HG03565 (cell line): ENCODE results near the gene MAMLD1.

Experiments
- ATAC-seq: cut with Tn5 transposase; IDR thresholded peaks from one replicate; pipeline ENCODE4 v1.9.1; 2021; ENCODE audit warnings: mild to moderate bottlenecking, moderate library complexity; ENCODE audit not compliant: unreplicated experiment

The MAMLD1 gene

DNA sequence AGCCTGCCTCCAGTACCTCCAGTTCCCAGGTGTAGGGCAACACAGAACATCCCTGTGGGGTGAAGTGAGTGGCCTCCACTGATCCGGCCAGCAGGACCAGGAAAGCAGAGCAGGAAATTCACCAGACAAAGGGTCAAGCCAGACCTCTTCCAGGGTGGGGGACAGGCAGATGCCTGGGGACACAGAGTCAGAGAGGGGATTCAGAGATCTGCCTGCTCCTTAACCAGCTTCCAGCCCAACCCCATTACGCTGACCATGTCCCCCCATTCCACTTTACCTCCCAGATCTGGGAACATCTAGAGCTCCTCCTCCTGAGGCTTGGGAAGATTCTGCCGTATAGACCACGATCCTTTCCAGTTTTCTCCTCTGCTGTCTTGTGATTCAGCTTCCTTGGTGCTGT is 132.4 kb downstream of the MAMLD1 start:
- no peak for ATAC-seq

DNA sequence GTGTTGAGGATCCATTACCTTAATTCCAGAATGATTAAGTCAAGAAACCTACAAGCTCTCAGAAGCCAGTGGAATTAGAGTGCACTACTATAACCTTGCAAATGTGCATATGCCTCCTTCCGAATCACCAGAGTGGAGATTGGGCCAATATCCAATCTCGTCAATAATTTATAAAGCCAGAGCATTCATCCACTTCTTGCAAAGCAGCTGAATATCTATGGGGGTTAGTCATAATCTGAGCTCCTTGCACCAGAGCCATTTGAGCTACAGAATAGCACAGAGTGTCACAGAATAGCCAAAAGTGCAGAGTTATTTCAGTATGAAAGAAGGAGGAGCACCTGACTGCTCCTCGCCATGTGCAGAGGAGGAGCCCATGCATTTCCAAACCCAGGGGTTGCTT is 136.1 kb downstream of the MAMLD1 start:
- ATAC-seq, result no peak

DNA sequence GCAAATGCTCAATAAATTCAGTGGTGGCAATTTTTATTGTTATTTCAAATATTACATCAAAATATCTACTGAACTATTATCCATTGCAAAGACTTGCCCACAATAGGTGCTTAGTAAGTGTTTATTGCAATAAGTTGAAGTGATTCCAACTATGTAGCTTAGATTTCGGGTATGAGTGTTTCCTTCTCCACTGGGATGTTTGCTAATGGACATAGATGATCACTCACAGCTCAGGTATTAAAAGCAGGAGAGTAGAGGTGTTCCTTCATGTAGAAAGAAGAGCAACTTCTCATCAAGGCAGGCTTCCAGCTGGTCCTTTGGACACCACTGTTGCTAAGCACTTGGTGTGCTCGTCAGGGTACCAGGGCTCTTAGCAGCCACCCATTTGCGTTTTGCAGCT is 139.0 kb downstream of the MAMLD1 start:
- no peak for ATAC-seq

DNA sequence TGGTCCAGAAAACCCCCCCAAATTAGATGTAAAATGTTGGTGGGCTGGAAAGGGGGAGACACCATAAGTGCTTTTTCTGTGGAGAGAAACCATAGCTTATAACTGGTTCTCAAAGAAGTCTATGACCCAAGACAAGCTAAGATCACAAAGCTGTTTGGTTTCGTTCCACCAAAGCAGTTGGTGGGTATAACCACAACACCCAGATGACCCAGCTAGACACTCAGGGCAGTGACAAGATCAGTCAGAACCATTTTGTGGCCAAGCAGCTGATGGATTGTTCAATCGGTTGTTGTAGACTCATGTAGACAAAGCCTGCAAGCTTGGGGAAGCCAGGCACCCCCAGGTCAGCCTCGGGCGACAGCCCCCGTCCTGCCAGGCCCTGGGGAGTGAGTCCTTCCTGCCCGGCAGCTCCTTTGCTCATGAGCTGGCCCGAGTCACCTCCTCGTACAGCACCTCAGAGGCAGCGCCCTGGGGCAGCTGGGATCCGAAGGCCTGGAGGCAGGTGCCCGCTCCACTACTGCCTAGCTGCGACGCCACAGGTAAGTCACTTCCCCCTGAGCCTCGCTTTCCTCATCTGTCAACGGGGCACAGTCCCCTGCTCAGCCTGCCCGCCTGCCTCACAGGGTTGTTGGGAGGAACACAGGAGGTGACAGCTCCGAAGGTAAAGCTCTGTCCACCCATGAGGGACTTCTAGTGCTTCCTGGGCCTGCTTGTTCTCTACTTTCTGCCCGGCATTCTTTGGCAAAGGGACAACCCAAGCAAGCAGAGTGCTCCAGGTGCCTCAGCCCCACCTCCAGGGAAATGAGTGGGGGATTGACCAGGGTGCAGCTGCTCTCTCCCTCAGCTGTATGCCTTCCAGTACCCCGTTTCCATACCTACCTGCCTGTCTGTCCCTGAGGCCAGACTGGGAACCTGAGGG is 140.1 kb downstream of the MAMLD1 start:
- no peak for ATAC-seq

DNA sequence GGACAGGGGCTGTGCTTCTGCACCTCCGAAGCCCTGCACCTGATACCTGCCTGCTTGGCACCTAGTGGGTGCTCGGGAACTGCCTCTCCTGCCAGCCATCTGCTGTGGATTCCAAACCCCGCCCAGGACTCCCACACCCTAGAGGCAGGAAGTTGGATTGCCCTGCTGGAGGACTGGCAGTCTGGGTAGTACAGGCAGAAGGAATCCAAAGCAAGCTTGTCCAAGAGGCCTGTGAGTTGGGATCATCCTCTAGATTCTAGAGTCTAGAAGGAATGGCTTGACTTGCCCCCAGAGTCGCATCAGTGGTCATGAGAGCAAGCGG is 140.7 kb downstream of the MAMLD1 start:
- no peak for ATAC-seq

DNA sequence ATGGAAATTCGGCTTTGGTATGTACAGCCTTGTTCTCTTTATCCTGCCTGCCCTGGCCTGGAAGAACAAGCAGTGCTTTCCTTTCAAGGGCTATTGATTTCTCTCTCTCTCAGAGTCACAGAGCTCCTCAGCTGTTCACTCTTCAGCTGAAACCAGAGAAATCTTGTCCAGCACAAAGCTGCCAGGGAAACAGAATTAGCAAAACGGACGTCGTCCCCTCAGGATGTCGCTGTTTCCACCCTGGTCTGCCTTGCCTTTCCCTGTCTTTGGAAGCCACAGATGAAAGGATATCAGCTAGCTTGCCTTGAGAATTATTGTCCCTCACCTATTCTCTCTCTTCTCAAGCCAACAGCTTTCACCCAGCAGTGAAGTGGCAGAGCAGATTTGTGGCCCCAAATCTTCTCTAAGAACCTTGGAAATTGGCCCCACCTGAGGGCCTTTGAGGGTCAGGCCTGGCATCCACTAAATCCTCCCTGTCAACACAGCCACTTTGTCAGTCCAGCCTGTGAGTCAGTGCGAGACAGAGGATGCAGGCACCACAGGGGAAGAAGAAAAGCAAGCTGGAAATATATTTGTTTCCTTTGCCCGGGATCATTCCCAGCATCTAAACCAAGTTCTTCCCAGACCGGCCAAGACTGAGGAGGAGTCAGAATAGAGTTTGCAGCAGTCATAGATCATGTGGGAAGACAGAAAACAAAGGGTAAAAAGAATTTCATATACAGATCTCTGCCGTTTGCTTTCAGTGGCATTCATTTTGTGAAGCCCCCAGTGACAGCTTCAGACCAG is 141.5 kb downstream of the MAMLD1 start:
- no peak for ATAC-seq

DNA sequence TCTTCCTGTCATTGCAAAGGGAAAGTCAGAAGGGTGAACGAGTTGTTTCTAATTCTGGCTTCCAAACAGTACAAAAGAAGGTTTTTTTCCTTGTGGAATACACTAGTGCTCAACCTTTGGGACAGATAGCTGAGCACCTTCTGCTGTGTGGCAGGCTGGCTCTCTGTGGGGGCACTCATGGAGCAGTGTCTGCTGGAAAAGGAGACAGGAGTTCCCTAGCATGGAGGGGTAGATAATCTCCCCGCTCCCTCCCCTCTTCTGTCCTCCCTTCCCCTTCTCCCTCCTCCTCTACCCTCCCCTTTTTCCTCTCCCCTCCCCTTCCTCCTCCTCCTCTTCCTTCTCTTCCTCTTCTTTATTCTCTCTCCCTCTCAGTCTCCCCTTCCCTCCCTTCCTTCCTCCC is 142.9 kb downstream of the MAMLD1 start:
- ATAC-seq, result no peak

DNA sequence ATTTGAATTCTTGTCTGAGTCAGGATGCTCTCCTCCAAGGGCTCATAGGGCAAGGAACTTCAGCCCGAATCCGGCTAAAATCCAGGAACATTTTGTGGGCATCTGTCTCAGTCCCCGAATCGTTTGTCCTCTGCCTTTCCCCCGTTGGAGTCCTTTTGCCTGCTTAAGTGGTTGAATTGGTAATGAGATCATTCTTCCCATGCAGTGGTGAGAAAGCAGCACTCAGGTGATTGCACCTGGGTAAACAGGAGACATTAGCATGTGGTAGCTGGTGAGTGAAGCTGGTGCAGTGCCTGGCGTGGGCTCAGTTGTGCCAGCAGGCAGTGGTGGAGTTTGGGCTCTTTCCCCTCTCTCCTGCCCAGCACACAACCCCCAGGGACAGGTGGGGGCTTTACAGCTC is 143.4 kb downstream of the MAMLD1 start:
- ATAC-seq, result no peak

DNA sequence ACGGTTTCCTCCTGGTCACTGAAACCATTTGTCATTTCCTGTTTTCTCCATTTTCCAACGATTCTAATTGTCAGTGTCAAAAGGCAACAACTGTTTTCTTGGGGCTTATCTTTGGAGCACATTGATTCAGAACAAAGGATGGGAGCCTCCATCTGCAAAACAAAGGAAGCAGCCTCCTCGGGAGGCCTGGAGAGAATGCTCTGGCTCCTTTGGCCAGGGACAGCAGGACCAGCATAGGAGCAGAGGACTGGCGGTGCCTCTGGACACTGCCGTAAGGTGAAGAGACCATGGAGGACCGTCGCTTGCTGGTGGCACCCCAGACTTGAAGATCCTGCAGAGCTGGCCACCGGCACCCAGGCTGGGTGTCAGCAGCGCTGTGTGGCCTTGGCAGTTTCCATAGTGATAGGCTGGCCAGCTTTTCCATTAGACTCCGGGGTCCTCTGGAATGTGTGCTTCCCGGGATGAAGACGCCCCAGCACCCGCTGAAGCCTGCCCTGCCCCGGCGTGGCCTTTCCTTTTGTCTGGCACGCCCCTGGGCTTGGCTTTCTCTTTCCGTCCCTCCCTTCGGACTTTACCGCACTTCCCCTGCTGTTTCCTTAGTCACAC is 144.2 kb downstream of the MAMLD1 start:
- ATAC-seq, result no peak

DNA sequence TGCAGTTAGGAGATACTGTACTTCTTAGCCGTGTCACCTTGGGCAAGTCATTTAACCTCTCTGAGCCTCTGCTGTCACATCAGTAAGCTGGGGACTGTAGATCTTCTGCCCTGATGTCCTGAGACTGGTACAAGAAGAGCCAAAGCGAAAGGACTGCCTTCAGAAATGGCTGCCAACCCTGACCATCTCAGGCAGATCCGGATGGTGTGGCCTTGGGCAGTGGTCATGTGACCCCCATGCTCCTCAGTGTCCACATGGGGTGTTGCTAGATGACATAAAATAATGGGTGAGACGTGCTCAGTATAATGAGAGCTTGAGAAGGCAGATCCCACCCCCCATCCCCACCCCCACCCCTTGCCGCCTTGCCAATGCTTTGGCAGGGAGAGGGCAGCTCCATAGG is 144.9 kb downstream of the MAMLD1 start:
- no peak for ATAC-seq

DNA sequence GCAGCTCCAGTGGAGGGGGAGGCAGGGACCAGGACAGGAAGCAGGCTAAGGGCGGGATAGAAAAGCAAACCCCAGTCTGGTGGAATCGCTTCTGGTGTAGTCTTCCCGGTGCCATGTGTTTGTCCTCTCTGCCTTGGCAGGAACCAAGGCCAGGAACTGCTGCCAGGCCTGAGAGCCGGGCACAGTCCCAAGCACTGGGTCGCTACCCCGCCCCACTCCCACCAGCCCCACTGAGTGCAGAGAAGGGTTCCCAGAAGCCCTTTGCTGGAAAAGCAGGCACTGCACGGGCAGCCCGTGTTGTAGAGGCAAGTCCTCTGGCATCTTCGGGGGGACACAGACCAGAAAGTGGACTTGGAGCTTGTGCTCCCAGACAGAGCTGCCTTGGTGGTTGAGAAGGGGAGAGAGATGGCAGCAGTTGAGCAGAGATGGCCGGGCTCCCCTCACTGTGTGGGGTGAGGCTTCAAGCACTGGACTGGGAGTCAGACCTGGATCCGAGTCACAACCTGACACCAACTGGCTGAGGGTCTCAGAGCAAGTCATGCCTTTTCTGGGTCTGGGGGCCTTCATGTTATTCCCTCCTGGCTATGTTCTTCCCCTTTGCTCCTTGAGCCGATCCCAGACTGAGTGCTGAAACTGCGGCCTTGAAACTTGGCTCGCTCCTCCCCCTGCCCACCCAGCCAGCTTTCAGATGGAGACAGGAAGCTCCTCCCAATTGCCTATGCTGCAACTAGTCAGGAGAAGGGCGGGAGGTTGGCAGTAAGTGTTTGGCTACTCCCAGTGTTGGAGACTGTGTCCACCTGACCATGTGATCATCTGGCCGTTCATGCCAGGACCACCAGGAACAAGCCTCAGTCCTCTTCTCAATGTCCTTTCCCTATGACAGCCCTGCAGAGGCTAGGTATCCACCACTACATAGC is 145.6 kb downstream of the MAMLD1 start:
- ATAC-seq, result no peak

DNA sequence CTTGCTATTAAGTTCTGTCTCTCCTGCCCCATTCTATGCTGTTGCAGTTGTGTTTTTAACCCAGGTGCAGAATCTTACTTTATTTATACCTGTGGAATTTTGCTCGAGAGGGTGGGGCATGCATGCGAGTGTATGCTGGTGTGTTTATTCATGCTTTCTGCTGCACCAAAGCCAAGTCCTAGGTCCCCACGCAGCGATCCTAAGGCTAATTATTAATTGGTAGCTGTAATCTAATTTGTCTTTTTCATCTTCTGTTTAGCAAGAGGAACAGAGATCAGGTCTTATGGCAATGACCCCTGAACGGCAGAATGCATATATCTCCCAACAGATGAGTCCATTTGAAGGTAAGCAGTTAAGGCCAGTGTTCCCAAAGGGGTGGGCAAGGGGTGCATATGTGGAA is 146.6 kb downstream of the MAMLD1 start:
- ATAC-seq, result no peak

DNA sequence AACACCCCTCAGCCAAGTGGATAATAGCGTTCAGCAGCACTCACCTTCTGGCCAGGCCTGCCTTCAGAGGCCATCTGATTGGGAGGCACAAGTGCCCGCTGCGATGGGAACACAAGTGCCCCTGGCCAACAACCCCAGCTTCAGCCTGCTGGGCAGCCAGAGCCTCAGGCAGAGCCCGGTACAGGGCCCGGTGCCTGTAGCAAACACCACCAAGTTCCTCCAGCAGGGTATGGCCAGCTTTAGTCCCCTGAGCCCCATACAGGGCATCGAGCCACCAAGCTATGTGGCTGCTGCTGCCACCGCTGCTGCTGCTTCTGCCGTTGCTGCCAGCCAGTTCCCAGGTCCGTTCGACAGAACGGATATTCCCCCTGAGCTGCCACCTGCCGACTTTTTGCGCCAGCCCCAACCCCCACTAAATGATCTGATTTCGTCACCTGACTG is 149.4 kb downstream of the MAMLD1 start:
- ATAC-seq, result no peak

DNA sequence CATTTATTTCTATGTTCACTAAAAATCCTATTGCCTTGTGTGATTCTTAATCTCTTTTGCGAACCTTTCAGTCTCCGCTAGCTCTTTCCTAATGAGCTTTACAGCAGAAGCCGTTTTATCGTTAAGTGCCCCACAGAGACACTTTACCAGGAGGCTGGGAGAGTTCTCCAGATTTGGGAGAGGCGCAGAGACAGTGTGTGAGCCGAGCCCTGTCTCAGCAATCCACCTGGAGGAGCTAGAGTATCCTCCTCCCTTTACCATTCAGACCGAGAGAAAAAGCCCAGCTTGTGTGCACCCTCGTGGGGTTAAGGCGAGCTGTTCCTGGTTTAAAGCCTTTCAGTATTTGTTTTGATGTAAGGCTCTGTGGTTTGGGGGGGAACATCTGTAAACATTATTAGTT is 150.4 kb downstream of the MAMLD1 start:
- ATAC-seq, result no peak

DNA sequence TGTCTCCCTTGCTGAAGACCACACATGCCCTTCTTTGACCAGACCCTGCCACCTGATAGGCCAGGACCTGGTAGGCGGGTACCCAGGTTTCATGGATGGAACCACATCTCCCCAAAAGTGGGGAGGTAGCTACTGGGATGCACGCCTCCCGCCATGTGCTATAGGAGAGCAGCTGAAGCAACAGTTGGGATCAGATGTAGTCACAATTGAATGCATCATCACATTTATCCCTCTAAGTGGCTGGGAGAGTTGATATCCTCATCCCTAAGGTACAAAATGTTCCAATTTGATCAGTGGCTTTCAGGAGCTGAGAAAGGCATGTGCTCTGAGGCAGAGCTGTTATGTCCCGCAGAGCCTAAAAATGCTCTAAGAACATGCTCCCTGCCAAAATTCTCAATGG is 151.3 kb downstream of the MAMLD1 start:
- ATAC-seq, result no peak

DNA sequence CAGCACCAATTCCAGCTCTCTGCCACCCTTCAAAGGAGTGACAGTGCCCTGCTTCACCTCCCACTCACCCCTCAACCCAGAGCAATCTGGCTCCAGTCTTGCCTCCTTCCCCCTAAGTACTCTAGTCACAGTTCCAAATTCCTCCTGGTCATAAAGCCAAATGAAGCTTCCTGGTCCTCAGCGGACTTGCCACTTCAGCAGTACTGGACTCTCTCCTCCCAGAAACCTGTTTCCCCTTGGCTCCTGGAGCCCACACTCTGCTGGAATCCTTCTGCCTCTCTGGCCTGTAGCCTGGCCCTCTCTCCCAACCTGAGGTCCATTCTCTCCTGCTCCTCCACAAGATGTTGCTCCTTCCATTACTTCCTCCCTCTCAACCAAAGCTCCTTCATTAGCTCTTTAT is 152.7 kb downstream of the MAMLD1 start:
- no peak for ATAC-seq

DNA sequence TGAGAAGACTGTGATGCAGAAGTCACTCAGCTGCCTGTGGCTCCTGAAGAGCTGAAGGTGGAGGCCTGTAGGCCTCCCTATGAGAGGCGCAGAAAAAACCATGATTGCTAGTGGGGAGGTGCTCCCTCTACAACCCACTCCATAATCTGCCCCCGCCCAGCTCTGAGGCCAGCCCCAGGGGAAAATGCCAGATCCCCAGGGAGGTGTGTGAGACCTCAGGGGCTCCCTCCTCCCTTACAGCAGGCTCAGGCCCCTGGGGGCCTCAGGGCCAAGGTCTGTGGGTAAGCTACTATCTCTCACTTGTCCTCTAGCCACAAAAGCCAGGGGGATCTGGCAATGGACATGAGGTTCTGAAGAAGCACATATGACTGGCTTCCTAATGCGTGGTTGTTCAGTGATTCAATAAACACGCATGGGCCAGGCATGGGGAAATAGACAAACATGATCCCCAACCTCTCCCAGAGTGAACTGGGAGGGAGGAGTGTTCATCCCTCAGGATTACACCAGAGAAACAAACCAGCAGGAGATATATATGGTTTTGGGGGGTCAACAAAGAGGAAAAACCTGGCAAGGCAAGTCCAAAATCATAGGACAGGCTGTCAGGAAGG is 154.3 kb downstream of the MAMLD1 start:
- ATAC-seq, result no peak

DNA sequence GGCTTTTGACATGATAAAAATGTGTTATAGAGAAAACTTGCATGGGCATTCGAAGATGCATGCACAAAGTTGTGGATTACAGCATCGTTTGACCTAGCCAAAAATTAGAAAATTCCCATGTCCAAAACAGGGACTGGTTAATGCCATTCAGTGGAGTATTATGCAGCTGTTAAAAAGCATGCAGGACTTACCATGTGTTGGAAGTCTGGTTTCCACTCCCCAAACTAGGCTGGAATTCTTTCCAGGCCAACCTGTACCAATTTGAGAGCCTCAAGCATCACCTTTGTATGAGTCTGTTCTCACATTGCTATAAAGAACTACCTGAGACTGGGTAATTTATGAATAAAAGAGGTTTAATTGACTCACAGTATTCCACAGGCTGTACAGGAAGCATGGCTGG is 159.4 kb downstream of the MAMLD1 start:
- ATAC-seq, result no peak

DNA sequence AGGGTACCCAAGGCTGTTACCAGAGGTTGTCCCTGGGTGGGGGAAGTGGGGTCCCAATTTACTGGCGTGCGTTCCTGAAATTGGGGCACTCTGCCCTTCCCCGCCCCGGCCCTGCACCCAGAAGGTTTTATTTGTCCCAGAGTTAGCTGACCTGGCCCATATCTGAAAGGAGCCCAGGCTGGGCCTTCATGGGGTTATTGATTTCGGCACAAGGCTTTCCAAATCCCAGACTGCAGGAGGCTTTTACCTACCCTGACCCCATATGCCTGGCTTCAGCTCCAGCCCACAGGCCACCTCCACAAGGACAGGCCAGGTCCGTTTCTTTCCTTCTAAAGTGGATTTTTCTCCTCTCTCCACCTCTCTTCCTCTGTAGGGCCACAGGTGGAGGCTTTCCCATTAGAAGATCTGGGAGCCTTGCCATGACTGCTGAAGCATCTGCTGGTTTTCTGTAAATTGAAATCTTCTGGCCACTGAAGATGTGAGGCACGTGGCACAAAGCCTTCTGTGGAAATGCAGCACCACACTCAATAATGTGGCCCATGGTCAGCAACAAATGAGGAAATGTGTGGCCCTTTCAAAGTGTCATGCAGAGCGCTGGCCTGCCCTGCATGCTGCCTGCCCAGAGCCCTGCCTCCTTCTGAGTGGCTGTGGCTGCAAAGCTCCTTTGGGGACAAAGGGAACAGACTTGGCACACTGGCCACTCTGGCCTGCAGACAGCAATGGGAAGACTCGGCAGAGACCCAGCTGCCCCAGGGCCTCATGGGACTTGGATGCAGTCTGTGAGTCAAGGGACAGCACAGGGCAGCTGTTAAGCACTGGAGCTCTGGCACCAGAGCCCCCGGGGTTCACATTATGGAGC is 162.2 kb downstream of the MAMLD1 start:
- no peak for ATAC-seq
